ENCODE results near the gene AKNA. TPM values are rescaled to one million over a fixed set of nuclear protein-coding genes. Genes with fewer than 3 reads are reported as not detected.

AKNA gene
- total RNA-seq, 1 donor from 2014 or later: 24.6 TPM

DNA sequence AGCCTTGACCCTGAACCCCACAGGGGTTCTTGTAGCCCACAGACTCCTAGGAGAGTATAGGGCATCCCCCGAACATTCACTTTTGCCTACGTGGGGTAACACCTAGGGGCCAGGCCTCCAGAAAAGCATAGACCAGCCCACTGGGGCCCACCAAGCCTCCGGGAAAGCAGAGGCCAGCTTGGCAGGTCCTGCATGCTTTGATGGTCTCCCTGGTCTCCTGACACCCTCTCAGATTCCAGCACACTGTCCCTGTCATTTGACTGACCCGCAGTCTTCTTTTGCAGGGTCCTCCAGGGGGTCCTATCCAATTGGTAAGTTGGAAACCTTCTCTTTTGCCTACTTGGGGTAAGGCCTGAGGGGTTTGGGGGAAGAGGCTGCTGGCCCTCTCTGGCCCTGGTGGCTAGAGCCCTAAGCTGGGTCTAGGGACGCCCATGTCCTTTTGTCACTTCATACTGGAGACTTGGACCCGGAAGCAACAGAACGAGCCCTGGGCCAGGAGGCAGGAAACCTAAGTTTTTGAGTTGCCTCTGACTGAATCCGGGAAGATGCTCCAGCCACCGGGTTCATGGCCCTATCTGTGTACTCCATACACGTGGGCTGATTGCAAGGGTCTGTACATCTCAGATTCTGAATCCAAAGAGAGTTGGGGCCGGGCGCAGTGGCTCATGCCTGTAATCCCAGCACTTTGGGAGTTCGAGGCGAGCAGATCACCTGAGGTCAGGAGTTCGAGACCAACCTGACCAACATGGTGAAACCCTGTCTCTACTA lies 85.8 kb downstream of the AKNA start:
- Mint-ChIP-seq H3K9me3 (ENCODE audit: low read depth) (no peaks in the 10 kb centered on the region), H3K4me3 (ENCODE audit: low read depth) (no peak overlapping the region), H3K4me1 (ENCODE audit: low read depth) (no peaks in the 10 kb centered on the region)

GRCh38 chr9:114300846-114301797 lies 86.7 kb downstream of the AKNA start:
- no peak for DNase-seq (ENCODE audit: low spot score, unreplicated experiment)
- Mint-ChIP-seq H3K9me3 (ENCODE audit: low read depth) (peaks cover under 1% of the 10 kb centered on the region), H3K27ac (peak overlapping the region; percentile 45), H3K4me3 (ENCODE audit: low read depth) (no peak overlapping the region), H3K27me3 (no peaks in the 10 kb centered on the region), H3K36me3 (ENCODE audit: insufficient read depth) (peaks cover 28% of the 10 kb centered on the region), H3K4me1 (ENCODE audit: low read depth) (no peaks in the 10 kb centered on the region)
- TF ChIP-seq, protein P1, sequence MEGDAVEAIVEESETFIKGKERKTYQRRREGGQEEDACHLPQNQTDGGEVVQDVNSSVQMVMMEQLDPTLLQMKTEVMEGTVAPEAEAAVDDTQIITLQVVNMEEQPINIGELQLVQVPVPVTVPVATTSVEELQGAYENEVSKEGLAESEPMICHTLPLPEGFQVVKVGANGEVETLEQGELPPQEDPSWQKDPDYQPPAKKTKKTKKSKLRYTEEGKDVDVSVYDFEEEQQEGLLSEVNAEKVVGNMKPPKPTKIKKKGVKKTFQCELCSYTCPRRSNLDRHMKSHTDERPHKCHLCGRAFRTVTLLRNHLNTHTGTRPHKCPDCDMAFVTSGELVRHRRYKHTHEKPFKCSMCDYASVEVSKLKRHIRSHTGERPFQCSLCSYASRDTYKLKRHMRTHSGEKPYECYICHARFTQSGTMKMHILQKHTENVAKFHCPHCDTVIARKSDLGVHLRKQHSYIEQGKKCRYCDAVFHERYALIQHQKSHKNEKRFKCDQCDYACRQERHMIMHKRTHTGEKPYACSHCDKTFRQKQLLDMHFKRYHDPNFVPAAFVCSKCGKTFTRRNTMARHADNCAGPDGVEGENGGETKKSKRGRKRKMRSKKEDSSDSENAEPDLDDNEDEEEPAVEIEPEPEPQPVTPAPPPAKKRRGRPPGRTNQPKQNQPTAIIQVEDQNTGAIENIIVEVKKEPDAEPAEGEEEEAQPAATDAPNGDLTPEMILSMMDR (IDR thresholded peaks at IDR 0.05; ENCODE audit: unreplicated experiment): no peak

More for the DNA sequence above, 85.8 kb downstream of the AKNA start:
- no peak for DNase-seq (ENCODE audit: low spot score, unreplicated experiment)
- no peak overlapping the region for H3K27ac Mint-ChIP-seq
- TF ChIP-seq, protein P1 (IDR thresholded peaks at IDR 0.05; ENCODE audit: unreplicated experiment): no peak
- peaks cover 21% of the 10 kb centered on the region for H3K36me3 Mint-ChIP-seq (ENCODE audit: insufficient read depth)
- no peaks in the 10 kb centered on the region for H3K27me3 Mint-ChIP-seq

GRCh38 chr9:114300153-114300845 lies 87.5 kb downstream of the AKNA start:
- H3K27me3 Mint-ChIP-seq: no peaks in the 10 kb centered on the region

GRCh38 chr9:114299286-114300152 lies 88.3 kb downstream of the AKNA start:
- DNase-seq (ENCODE audit: low spot score, unreplicated experiment): no peak
- TF ChIP-seq, protein P1 (IDR thresholded peaks at IDR 0.05; ENCODE audit: unreplicated experiment): no peak
- H3K27me3 Mint-ChIP-seq: no peaks in the 10 kb centered on the region
- H3K36me3 Mint-ChIP-seq (ENCODE audit: insufficient read depth): peaks cover 43% of the 10 kb centered on the region
- H3K27ac Mint-ChIP-seq: no peak overlapping the region
- H3K4me3 Mint-ChIP-seq (ENCODE audit: low read depth): no peak overlapping the region
- H3K9me3 Mint-ChIP-seq (ENCODE audit: low read depth): peaks cover 13% of the 10 kb centered on the region
- H3K4me1 Mint-ChIP-seq (ENCODE audit: low read depth): no peaks in the 10 kb centered on the region

More at GRCh38 chr9:114300153-114300845, 87.5 kb downstream of the AKNA start:
- H3K9me3 Mint-ChIP-seq (ENCODE audit: low read depth): peaks cover 6% of the 10 kb centered on the region
- H3K36me3 Mint-ChIP-seq (ENCODE audit: insufficient read depth): peaks cover 35% of the 10 kb centered on the region
- H3K27ac Mint-ChIP-seq: peak overlapping the region; percentile 45
- H3K4me3 Mint-ChIP-seq (ENCODE audit: low read depth): no peak overlapping the region
- H3K4me1 Mint-ChIP-seq (ENCODE audit: low read depth): no peaks in the 10 kb centered on the region
- DNase-seq (ENCODE audit: low spot score, unreplicated experiment): no peak
- TF ChIP-seq, protein P1 (IDR thresholded peaks at IDR 0.05; ENCODE audit: unreplicated experiment): no peak

Measured in progenitor cell of endocrine pancreas (in vitro differentiated cells).